Activated CD8-positive, alpha-beta T cell treated with anti-CD3 and anti-CD28 coated beads for 36 hours (primary cell): ENCODE measurements around the gene JAGN1. TPM values are rescaled to one million over a fixed set of nuclear protein-coding genes. Genes with fewer than 3 reads are reported as not detected.

Source experiments
- ATAC-seq: fragments of 200-7000 bp; cut with Tn5 transposase; one replicate; pipeline ENCODE4 v1.10.0; 2021; ENCODE audit warnings: mild to moderate bottlenecking, moderate library complexity
- CTCF ChIA-PET: fragments of 350-600 bp; sonication (Branson Sonifier 250); formaldehyde crosslinking; loops from one replicate; lab custom pipeline; 2021; ENCODE audit warnings: antibody characterized with exemption; lab: Charles Lee
- POLR2A ChIA-PET: fragments of 350-600 bp; sonication (Branson Sonifier 250); formaldehyde crosslinking; loops from one replicate; lab custom pipeline; 2021; ENCODE audit warnings: antibody characterized with exemption; lab: Charles Lee
- DNase-seq: peaks from one replicate; pipeline ENCODE4 v3.0.0-alpha.2; 2020
- H3K27ac Mint-ChIP-seq: one replicate; pipeline ENCODE4 v1.8.0; 2021; ENCODE audit warnings: mild to moderate bottlenecking, mixed read lengths
- H3K27me3 Mint-ChIP-seq: one replicate; pipeline ENCODE4 v1.8.0; 2021; ENCODE audit warnings: mixed read lengths
- H3K36me3 Mint-ChIP-seq: one replicate; pipeline ENCODE4 v1.8.0; 2021; ENCODE audit warnings: low read depth, mixed read lengths
- H3K4me1 Mint-ChIP-seq: one replicate; pipeline ENCODE4 v1.8.0; 2021; ENCODE audit warnings: low read depth, mixed read lengths
- H3K4me3 Mint-ChIP-seq: one replicate; pipeline ENCODE4 v1.8.0; 2021; ENCODE audit warnings: mild to moderate bottlenecking, moderate library complexity, mixed read lengths
- H3K9me3 Mint-ChIP-seq: one replicate; pipeline ENCODE4 v1.8.0; 2021; ENCODE audit warnings: mixed read lengths
- intact Hi-C: fragments of 100-400 bp; cut with micrococcal nuclease; formaldehyde crosslinking; loops from one replicate; pipeline ENCODE4 v1.10.0; 2022
- total RNA-seq, 2 experiments: library from RNA; stranded (reverse); gene quantifications; one replicate each; pipeline ENCODE4 v1.2.3, GENCODE V29; 2021
- TF ChIP-seq, protein P1 (sequence below): fragments of 200-600 bp; IDR thresholded peaks from one replicate; pipeline ENCODE4 v1.8.0; 2022; ENCODE audit warnings: antibody characterized with exemption, mild to moderate bottlenecking

JAGN1 gene
- 10 to 100 TPM; 29.7 to 30.3 TPM for total RNA-seq

GRCh38 chr3:9890249-9891071, at the start of gene JAGN1:
TSS of gene JAGN1 (plus strand) at chr3:9890610. CDS start at chr3:9890723, 113 bp downstream.
- Mint-ChIP-seq H3K4me3 (peak within 1 kb of the TSS; percentile 99), H3K27ac (peak within 1 kb of the TSS; percentile 99)

DNA sequence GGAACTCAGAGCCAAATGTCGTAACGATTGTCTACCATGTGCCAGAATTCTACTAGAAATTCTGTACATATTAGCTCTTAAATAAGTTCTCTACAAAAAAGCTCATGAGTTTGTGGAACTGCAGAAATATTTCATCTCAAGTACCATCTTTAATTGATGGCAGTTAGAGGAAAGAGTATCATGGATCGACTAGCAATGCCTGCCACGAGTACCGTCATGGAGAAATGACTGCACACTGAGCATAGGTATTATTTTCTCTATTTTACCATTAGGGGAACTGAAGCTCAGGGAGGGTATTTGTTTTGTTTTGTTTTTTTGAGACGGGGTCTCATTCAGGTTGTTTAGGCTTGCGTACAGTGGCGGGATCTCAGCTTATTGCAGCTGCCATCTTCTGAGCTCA, 49.4 kb upstream of the JAGN1 start:
- DNase-seq: no peak
- H3K4me3 Mint-ChIP-seq: no peak overlapping the region
- intact Hi-C loops: no loop called here
- CTCF ChIA-PET: interaction anchor here (0.7 to 2.5 kb wide), 11 partner anchors 9 to 125 kb away, joined by 3 to 7 read pairs (median 4); partner anchors contain the start of gene CRELD1
- H3K36me3 Mint-ChIP-seq: peaks cover 31% of the 10 kb centered on the region
- H3K27ac Mint-ChIP-seq: no peak overlapping the region
- peaks cover 23% of the 10 kb centered on the region for H3K4me1 Mint-ChIP-seq
- TF ChIP-seq, protein P1, sequence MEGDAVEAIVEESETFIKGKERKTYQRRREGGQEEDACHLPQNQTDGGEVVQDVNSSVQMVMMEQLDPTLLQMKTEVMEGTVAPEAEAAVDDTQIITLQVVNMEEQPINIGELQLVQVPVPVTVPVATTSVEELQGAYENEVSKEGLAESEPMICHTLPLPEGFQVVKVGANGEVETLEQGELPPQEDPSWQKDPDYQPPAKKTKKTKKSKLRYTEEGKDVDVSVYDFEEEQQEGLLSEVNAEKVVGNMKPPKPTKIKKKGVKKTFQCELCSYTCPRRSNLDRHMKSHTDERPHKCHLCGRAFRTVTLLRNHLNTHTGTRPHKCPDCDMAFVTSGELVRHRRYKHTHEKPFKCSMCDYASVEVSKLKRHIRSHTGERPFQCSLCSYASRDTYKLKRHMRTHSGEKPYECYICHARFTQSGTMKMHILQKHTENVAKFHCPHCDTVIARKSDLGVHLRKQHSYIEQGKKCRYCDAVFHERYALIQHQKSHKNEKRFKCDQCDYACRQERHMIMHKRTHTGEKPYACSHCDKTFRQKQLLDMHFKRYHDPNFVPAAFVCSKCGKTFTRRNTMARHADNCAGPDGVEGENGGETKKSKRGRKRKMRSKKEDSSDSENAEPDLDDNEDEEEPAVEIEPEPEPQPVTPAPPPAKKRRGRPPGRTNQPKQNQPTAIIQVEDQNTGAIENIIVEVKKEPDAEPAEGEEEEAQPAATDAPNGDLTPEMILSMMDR: no peak
- ATAC-seq: no peak
- POLR2A ChIA-PET: interaction anchor here (1.0 kb wide), 1 partner anchor 91 kb away, joined by 3 read pairs; no protein-coding TSS in a partner anchor
- H3K27me3 Mint-ChIP-seq: no peaks in the 10 kb centered on the region
- no peaks in the 10 kb centered on the region for H3K9me3 Mint-ChIP-seq

More at GRCh38 chr3:9890249-9891071, at the start of gene JAGN1:
- Mint-ChIP-seq H3K36me3 (peaks cover 39% of the 10 kb centered on the region), H3K27me3 (no peaks in the 10 kb centered on the region), H3K4me1 (peaks cover 27% of the 10 kb centered on the region), H3K9me3 (peaks cover 5% of the 10 kb centered on the region)
- TF ChIP-seq, protein P1: no peak
- CTCF ChIA-PET: interaction anchor here (0.9 to 2.0 kb wide), 7 partner anchors 10 to 164 kb away, joined by 3 to 12 read pairs (median 3); partner anchors contain the start of genes CIDEC and CRELD1
- ATAC-seq (peak; percentile 86), DNase-seq (peak; percentile 94)
- intact Hi-C loops: no loop called here
- POLR2A ChIA-PET: interaction anchor here (0.8 to 7.7 kb wide), 12 partner anchors 11 to 61 kb away, joined by 3 to 57 read pairs (median 4); partner anchors contain the start of genes CIDEC, CRELD1 and IL17RE

DNA sequence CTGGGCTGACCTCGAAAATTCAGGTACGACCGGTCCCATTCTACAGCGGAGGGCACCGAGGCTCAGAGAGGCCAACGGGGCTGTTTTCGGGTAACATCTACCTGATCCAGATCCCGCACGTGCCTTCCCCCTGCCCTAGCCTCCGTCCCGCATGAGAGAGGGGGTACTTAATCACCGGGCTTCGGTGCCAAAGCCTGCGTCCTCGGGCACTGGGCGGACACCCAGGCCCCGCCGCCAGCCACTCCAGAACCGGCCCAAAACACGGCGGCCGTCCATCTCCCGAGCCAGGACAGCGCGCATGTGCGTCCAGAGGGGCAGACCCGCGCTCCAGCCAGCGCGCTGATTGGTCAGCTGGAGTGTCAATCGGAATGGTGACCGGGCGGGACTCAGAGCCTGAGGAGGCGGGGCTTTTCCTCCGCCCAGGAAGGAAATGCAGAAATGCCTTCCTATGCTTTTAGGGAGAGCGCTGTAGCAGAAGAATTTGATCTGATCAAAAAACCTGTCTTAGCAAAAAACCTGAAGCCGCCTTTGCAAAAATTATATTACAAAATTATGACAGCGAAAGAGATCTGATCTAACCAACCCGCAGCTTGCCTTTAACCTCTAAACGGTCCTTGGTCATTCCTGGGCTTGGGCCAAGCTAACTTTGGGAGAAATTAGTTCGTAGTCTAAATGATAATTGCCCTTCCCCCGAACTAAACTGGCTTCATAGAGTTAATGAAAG, 46.5 kb upstream of the JAGN1 start, which contains the start of gene RPUSD3:
RPUSD3 (minus strand) TSS at position 294 of the 724 bp plus-strand sequence; CDS start at position 276, 18 bp downstream.
- H3K27ac Mint-ChIP-seq: peak within 1 kb of the TSS; percentile 95
- H3K9me3 Mint-ChIP-seq: no peaks in the 10 kb centered on the region
- peaks cover 26% of the 10 kb centered on the region for H3K4me1 Mint-ChIP-seq
- POLR2A ChIA-PET: interaction anchor here (0.8 to 1.5 kb wide), 8 partner anchors 12 to 135 kb away, joined by 3 to 9 read pairs (median 3); partner anchors contain the start of genes ARPC4 and TADA3
- H3K4me3 Mint-ChIP-seq: peak within 1 kb of the TSS; percentile 98
- peak; percentile 99 for ATAC-seq
- peak; percentile 97 for DNase-seq
- CTCF ChIA-PET: interaction anchor here (0.8 to 1.5 kb wide), 5 partner anchors 36 to 113 kb away, joined by 3 to 6 read pairs (median 4); partner anchors contain the start of gene CRELD1
- H3K36me3 Mint-ChIP-seq: peaks cover 26% of the 10 kb centered on the region
- no peaks in the 10 kb centered on the region for H3K27me3 Mint-ChIP-seq
- TF ChIP-seq, protein P1: no peak
- intact Hi-C loops: no loop called here

GRCh38 chr3:9846231-9846630, 44.2 kb upstream of the JAGN1 start:
- TF ChIP-seq, protein P1: no peak
- H3K27me3 Mint-ChIP-seq: no peaks in the 10 kb centered on the region
- H3K4me1 Mint-ChIP-seq: peaks cover 23% of the 10 kb centered on the region
- H3K27ac Mint-ChIP-seq: no peak overlapping the region
- H3K36me3 Mint-ChIP-seq: peaks cover 16% of the 10 kb centered on the region
- ATAC-seq (no peak), DNase-seq (no peak)
- POLR2A ChIA-PET: interaction anchor here (0.6 kb wide), 1 partner anchor 16 kb away, joined by 3 read pairs; no protein-coding TSS in a partner anchor
- intact Hi-C loops: loop anchor here (5.0 kb wide), 1 partner anchor 86 kb away; the partner anchor contains the start of gene CRELD1
- H3K4me3 Mint-ChIP-seq: no peak overlapping the region
- CTCF ChIA-PET: interaction anchor here (1.4 to 1.7 kb wide), 2 partner anchors 68 to 86 kb away, joined by 3 to 10 read pairs; no protein-coding TSS in a partner anchor
- no peaks in the 10 kb centered on the region for H3K9me3 Mint-ChIP-seq
